ENCODE measurements around the gene SMR3B. TPM values are rescaled to one million over a fixed set of nuclear protein-coding genes. Genes with fewer than 3 reads are reported as not detected.

The SMR3B gene
- not detected for total RNA-seq
- long read RNA-seq: 0 reads

DNA sequence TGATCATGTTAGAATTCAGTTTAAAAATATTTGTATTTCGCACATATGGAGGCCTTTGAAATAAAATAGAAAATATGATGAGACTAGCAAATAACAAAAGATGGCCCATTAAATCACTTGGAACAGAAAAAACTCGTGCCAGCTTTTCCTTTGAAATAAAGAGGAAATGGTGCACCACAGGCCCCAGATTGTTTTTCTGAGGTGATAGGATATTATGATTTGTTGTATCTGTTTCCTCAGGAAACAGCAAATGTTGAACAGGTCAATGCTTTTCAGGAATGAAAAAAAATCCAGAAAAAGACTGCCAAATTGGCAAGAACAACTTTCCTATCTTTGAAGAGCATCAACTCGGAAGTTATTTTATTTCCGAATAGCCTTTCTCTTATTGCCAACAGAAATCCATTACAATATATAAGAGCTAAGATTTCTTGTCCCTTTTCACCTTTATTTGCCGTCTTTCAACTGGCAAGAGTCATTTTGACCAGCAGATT lies at the start of gene SMR3B:
TSS of gene SMR3B (plus strand) at position 441 of the 491 bp plus-strand sequence. CDS start 1,380 bp downstream, outside the sequence.
- no peak for DNase-seq (ENCODE audit: low spot score)
- intact Hi-C loops (cut with DNase I): no loop called here

DNA sequence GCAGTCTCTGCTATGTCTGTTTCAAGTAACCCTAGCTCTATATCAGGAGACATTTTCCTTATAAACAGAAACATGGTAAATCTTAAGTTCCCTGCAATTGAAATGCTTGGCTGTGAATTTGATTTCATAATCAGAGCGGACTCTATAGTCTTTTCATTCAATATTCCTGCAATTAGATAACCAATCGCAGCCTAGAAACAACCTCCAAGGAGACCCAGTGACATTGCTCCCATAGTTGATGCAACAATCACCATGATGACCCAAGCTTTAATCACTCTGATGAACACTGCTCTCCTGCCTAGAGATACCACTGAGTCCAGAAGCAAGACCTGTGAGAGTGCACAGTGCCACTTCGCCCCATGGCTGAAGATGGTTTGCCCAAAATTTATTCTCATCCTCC lies 48.2 kb upstream of the SMR3B start, which contains the start of gene CABS1:
TSS of gene CABS1 (plus strand) at position 301 of the 400 bp plus-strand sequence. CDS start at position 360, 59 bp downstream.
- no peak for DNase-seq (ENCODE audit: low spot score)
- intact Hi-C loops (cut with DNase I): no loop called here

DNA sequence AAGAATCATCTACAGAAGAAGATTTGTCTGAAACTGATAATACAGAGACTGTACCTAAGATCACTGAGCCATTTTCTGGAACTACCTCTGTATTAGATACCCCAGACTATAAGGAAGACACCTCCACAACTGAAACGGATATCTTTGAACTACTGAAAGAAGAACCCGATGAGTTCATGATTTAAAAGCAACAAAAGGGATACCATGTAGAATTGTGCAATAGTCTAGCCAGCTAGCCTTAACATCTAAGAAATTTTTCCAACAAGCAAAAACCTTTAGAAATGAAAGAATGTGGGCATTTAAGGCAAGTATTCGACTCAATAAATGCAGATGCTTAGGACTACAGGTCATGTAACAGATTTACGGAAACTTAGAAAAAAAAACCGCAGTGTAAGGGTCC lies 46.9 kb upstream of the SMR3B start:
- no peak for DNase-seq (ENCODE audit: low spot score)
- intact Hi-C loops (cut with DNase I): no loop called here

DNA sequence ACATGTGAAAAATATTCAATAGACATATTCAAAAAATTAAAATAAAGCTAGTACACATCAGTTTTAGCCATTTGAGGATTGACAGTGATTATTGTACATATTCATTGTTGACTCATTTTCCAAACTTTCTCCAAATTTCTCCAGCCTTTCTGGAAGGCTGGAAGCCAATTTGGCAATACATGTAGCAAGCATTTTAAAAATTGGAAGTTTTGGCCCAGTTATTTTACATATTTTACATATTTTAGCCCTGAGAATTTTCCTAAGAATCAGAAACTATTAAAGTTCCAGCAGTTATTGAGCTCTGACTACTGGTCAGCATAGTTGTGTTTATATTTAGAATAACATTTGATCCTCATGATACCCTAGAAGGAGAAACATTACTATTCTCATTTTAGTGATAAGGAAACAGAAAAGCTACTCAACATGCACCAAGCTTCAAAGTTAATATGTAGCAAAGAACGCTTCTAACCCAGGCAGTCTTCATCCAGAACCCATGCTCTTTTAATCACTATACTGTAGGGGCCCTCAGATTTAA lies 45.0 kb upstream of the SMR3B start:
- intact Hi-C loops (cut with DNase I): no loop called here

DNA sequence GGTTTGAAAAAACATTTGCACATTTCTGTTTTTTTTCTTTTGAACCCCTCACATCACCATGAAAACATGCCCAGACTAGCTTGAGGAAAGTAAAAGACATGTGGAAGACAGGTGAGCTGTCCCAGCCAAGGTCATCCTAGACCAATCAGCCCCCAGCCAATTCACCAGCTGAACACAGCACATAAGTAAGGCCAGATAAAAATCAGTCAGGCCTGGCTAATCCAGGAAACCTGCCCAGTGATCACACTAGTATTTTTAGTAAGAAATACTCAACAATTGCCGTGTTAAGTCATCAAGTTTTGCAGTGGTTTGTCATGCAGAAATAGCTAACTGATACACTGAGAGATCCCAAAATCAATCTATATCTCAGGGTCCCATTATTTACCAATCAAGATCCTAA lies 26.7 kb upstream of the SMR3B start:
- intact Hi-C loops (cut with DNase I): no loop called here
- DNase-seq (ENCODE audit: low spot score): no peak

More for the DNA sequence above, 45.0 kb upstream of the SMR3B start:
- DNase-seq (ENCODE audit: low spot score): no peak

DNA sequence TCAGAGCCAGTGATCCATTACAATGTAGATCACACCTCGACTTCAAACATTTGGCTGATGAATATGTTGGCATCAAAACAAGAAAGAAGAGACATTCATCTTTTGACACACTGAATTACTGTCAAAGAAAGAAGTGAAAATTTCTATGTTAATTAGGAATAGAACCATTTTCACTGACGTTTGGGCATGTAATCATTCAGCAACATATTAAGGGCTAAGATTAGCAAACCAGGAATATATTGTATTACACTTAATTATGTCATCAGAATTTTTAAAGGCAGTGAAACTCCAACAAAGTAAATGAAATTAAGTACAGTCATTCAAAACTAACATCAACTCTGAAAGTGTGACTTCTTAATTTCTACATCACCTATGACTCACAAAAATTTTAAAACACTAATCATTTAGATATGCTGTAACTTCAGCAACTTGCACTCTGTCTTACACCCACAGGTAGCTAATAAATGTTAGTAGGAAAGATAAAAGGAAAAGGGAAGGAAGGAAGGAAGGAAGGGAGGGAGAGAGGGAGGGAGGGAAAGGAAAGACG lies 23.7 kb upstream of the SMR3B start:
- no peak for DNase-seq (ENCODE audit: low spot score)
- intact Hi-C loops (cut with DNase I): no loop called here

DNA sequence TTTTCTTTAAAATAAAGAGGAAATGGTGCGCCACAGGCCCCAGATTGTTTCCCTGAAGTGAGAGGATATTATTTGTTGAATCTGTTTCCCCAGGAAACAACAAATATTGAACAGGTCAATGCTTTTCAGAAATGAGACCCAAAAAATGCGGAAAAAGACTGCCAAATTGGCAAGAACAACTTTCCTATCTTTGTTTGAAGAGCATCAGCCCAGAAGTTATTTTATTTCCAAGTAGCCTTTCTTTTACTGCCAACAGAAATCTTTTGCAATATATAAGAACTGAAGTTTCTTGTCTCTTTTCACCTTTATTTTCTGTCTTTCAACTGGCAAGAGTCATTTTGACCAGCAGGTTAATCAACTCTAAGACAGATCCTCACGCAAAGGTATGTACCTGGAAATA lies 22.5 kb upstream of the SMR3B start, which contains the start of gene SMR3A:
TSS of gene SMR3A (plus strand) at position 301 of the 400 bp plus-strand sequence. CDS start 1,356 bp downstream, outside the sequence.
- intact Hi-C loops (cut with DNase I): no loop called here

DNA sequence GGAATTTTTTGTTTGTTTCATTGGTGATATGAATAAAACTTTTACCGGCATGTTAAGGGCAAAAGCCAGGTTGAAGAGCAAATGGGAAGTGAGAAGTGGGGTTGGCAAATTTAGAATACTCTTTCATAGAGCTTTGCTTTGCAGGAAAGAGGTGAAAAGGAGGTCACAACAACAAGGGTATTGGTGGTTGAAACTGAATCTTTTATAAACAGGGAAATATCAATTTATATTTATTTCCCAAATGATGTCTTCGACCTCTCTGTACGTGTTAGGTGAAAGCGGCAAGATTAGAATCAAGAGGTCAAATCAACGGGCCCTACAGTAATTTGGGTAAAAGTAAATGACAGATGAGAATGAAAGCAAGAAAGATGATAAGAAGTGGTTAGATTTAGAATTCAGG lies 18.9 kb upstream of the SMR3B start:
- no peak for DNase-seq (ENCODE audit: low spot score)
- intact Hi-C loops (cut with DNase I): no loop called here

More for the DNA sequence above, 22.5 kb upstream of the SMR3B start, which contains the start of gene SMR3A:
- DNase-seq (ENCODE audit: low spot score): no peak

DNA sequence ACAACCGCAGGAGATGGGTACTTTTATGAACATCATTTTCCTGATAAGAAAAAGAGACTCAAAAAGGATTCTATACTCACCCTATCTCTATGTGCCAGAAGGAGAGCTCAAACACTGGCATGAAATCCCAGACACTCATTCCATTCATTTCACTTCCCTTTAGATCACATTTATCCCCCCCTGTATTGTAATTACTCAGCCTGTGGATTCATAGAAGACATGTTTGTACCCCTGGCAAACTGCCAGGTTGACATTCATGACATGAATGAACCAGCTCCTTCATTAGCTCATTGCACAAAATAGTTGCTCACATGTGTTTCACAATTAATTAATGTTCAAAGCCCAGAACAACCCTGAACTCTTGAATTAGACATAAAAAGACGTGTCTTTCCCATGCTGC lies 17.5 kb upstream of the SMR3B start:
- no peak for DNase-seq (ENCODE audit: low spot score)
- intact Hi-C loops (cut with DNase I): no loop called here

DNA sequence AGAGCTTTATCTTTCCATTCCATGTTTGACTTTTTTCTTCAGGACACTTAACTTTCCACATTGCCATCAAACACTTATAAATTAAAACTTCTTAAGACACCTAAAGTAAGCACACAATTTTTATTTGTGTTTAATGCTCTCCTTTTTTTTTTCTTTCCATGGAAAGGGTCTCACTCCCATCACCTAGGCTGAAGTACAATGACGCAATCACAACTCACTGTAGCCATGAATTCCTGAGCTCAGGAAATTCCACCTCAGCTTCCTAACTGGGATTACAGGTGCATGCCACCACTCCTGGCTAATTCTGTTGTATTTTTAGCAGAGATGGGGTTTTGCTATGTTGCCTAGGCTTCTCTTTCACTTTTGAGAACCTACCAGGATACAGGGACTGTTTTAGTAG lies 15.1 kb upstream of the SMR3B start:
- DNase-seq (ENCODE audit: low spot score): no peak
- intact Hi-C loops (cut with DNase I): no loop called here

DNA sequence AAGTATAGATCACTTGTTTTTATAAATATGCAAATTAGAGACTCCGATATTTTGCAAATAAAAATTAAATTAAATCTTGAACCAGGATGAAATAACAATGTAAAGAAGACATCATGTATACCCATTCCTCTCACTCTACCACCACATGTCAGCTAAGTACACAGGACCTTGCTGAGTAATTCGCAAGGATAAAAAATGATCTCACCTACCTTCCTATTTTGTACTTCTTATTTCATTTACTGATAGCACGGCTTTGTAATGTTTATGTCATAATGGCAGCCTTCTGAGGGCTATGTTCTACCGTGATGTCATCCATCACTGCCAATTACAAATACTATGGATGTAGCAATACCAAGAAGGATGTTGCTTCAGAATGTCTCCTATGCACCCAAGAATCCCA lies 10.9 kb upstream of the SMR3B start:
- DNase-seq (ENCODE audit: low spot score): no peak
- intact Hi-C loops (cut with DNase I): no loop called here

DNA sequence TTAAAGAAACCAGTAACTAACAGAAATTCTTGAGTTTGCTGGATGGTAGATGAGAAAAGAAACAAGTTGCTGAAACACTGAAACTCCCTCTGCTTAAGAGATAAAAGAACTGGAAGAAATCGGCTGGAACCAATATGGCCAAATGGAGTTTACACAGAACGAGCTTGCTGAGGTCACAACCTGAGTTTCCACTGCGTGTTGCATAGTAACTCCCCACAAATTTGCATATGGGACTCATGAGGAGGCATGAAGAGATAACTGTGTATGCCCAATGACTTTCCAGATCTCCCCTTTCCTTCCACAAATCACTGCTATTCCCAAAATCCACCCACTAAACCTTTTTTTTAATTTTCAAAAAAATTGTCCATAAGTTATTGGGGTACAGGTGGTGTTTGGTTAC lies 10.2 kb upstream of the SMR3B start:
- intact Hi-C loops (cut with DNase I): no loop called here
- DNase-seq (ENCODE audit: low spot score): no peak

DNA sequence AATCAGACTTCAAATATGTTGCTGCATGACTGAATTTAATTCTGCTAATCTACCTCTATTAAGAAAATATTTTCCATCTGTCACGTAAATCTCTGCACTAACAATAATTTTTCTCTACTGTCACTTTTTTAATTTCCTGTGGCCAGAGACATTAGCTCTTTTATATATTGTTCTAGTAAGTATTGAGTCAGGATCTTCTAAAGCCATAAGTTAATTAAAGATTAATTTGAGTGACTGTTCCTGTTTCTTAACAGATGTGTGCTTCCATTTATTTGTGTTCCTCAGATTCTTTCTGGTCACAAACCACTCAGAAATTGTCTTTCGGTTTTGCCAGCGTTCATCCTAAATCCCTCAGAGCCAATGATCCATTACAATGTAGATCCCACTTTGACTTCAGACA lies 2.4 kb upstream of the SMR3B start:
- intact Hi-C loops (cut with DNase I): no loop called here
- no peak for DNase-seq (ENCODE audit: low spot score)

DNA sequence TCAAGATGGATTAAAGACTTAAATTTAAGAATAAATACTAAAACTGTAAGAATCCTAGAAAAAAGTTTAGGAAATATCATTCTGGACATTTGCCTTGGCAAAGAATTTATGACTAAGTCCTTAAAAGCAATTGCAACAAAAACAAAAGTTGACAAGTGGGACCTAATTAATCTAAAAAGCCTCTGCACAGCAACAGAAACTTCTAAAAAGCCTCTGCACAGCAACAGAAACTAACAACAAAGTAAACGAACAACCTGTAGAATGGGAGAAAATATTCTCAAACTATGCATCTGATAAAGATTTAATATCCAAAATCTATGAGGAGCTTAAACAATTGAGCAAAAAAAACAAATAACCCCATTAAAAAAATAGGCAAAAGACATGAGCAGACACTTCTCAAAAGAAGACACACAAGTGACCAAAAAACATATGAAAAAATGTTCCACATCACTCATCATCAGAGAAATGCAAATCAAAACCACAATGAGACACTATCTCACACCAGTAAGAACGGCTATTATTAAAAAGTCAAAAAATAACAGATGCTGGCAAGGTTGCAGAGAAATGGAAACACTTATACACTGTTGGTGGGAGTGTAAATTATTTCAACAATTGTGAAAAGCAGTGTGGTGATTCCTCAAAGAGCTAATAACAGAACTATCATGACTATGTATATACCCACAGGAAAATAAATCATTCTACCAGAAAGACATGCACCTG lies 9.3 kb downstream of the SMR3B start:
- intact Hi-C loops (cut with DNase I): no loop called here
- no peak for DNase-seq (ENCODE audit: low spot score)

DNA sequence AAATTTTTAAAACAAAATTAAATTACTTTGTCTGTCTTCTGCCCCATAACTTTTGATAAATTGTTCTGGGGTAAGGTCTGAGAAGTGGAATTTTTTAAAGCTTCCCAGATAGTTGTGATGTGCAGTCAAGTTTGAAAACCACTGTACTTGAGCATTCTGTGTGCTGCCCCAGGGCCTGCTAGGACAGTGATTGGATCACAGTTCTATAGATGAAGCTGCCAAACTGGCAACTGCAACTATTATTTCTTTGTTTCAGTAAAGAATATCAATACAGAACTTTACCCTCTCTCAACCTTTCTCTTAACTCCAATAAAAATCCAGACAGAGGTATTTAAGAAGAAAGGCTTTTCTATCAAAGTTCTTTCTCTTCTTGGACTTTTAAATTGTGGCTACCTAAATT lies 14.6 kb downstream of the SMR3B start, which contains the start of gene OPRPN:
TSS of gene OPRPN (plus strand) at position 361 of the 400 bp plus-strand sequence. CDS start 1,346 bp downstream, outside the sequence.
- intact Hi-C loops (cut with DNase I): no loop called here
- no peak for DNase-seq (ENCODE audit: low spot score)

DNA sequence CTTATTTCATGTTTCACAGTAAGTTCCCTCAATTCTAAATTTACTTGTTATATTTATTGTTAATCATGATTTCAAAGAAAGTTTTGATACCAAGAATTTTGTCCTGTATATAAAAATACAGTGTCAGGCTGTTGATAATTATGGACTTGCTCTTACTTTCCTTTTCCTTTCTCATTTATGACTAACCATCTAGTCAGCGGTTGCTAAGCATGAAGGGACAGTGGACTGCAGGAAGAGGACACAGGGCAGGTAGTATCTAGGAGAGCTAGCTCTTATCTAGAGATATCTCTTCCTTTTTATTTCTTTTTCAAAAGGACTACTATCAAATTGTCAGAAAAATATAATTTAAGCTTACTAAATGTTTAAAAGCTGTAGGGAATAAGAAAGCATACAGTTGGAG lies 16.4 kb downstream of the SMR3B start:
- no peak for DNase-seq (ENCODE audit: low spot score)
- intact Hi-C loops (cut with DNase I): no loop called here

DNA sequence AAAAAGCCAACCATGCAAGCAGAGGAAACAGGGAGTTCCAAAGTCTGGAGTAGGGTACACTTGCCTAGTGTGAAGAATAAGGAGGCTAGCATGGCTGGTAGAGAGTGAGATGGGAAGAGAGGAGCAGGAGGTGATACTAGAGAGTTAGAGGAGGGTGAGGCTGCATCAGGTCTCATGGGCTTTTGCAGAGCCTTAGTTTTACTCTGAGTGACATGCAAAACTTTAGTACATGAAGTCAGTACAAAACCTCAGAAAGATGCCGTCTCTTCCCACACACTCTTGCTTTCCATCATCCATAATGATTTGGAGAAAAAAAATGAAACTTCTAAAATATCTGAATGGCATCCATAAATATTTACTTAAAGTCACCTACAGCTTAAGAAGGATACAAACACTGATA lies 19.8 kb downstream of the SMR3B start:
- DNase-seq (ENCODE audit: low spot score): no peak
- intact Hi-C loops (cut with DNase I): no loop called here

DNA sequence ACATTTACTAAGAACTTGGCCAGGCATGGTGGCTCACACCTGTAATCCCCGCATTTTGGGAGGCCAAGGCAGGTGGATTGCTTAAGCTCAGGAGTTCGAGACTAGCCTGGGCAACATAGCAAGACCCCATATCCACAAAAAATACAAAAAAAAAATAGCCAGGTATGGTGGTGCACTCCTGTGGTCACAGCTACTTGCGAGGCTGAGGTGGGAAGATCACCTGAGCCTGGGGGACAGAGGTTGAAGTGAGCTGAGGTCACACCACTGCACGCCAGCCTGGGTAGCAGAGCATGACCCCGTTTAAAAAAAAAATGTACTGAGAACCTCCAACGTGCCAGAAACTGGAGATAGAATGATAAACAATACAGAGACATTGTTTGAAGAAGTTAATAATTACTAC lies 22.8 kb downstream of the SMR3B start:
- intact Hi-C loops (cut with DNase I): no loop called here
- no peak for DNase-seq (ENCODE audit: low spot score)

DNA sequence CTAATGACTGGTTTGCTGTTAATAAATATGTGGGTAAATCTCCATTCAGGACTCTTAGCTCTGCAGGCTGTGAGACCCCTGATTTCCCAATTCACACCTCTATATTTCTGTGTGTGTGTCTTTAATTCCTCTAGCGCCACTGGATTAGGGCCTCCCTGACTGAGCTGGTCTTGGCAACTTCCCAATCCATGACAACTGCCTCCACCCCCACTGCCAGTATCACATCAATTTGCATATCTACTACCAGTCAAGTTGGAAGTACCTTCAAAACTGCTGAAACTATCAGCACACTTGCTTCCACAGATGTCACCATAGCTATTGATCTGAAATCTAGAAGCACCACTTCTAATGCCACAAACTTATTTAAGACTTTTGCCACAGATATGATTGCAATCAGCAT lies 42.4 kb downstream of the SMR3B start:
- intact Hi-C loops (cut with DNase I): no loop called here

DNA sequence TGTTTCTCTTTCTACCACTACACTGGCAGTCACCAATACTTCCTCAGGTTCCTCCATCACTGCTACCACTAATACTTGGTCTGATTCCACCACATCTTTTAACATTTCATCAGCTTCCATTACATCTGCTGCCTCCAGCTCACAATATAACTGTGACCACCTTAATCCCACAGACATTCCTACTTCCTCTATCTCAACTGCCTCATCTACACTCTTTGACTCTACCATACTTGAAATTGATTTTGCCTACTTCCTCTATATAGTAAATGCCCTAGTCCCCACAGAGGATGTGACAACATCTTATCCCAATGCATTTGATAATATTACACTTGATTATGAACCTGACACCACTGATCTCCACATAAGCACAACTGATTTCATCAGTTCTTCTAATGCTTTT lies 43.9 kb downstream of the SMR3B start:
- no peak for DNase-seq (ENCODE audit: low spot score)
- intact Hi-C loops (cut with DNase I): no loop called here

More for the DNA sequence above, 42.4 kb downstream of the SMR3B start:
- no peak for DNase-seq (ENCODE audit: low spot score)

DNA sequence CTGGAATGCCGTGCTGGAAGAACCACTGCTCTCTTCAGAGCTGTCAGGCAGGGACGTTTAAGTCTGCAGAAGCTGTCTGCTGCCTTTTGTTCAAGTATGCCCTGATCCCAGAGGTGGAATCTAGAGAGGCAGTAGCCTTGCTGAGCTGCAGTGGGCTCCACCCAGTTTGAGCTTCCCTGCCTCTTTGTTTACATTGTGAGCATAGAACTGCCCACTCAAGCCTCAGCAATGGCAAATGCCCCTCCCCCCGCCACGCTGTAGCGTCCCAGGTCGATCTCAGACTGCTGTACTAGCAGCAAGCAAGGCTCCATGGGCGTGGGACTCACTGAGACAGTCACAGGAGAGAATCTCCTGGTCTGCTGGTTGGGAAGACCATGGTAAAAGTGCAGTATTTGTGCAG lies 54.3 kb downstream of the SMR3B start:
- intact Hi-C loops (cut with DNase I): no loop called here
- DNase-seq (ENCODE audit: low spot score): no peak
